ENCODE measurements around the gene KYAT1.

DNA sequence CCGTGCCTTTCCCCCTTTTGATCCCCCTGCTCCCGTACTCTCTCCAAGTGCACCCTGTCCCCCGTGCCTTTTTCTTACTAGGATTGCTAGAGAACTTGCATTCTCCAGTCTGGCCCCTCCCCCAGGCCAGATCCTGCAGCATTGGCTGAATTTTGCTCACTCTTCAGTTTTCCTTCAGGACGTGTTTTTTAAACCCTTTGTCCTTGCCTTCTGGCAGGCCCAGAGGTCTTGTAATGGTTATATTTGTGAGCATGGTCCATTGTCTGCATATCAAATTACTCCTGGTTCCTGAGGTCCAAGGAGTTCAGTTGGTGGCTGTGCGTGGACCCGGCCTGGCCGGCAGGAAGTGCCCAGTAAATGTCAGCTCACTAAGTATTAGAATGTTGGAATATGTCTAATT, 94.1 kb downstream of the KYAT1 start:
- TF ChIP-seq, protein P1, sequence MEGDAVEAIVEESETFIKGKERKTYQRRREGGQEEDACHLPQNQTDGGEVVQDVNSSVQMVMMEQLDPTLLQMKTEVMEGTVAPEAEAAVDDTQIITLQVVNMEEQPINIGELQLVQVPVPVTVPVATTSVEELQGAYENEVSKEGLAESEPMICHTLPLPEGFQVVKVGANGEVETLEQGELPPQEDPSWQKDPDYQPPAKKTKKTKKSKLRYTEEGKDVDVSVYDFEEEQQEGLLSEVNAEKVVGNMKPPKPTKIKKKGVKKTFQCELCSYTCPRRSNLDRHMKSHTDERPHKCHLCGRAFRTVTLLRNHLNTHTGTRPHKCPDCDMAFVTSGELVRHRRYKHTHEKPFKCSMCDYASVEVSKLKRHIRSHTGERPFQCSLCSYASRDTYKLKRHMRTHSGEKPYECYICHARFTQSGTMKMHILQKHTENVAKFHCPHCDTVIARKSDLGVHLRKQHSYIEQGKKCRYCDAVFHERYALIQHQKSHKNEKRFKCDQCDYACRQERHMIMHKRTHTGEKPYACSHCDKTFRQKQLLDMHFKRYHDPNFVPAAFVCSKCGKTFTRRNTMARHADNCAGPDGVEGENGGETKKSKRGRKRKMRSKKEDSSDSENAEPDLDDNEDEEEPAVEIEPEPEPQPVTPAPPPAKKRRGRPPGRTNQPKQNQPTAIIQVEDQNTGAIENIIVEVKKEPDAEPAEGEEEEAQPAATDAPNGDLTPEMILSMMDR (IDR thresholded peaks at IDR 0.05) = no peak
- TF ChIP-seq, protein P2, sequence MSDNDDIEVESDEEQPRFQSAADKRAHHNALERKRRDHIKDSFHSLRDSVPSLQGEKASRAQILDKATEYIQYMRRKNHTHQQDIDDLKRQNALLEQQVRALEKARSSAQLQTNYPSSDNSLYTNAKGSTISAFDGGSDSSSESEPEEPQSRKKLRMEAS (IDR thresholded peaks at IDR 0.05) = no peak
- no peak for TF ChIP-seq HEYL (CRISPR knock-in tag; IDR thresholded peaks at IDR 0.05)
- no peak for TF ChIP-seq RFX5 (IDR thresholded peaks at IDR 0.05)
- no peak for TF ChIP-seq EP300 (IDR thresholded peaks at IDR 0.05)
- no peak for TF ChIP-seq EHF (CRISPR knock-in tag; IDR thresholded peaks at IDR 0.05)
- TF ChIP-seq, protein P3, sequence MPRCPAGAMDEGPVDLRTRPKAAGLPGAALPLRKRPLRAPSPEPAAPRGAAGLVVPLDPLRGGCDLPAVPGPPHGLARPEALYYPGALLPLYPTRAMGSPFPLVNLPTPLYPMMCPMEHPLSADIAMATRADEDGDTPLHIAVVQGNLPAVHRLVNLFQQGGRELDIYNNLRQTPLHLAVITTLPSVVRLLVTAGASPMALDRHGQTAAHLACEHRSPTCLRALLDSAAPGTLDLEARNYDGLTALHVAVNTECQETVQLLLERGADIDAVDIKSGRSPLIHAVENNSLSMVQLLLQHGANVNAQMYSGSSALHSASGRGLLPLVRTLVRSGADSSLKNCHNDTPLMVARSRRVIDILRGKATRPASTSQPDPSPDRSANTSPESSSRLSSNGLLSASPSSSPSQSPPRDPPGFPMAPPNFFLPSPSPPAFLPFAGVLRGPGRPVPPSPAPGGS (IDR thresholded peaks at IDR 0.05) = no peak
- no peak for TF ChIP-seq RARB (CRISPR knock-in tag; IDR thresholded peaks at IDR 0.05)
- no peak for TF ChIP-seq RCOR1 (IDR thresholded peaks at IDR 0.05; ENCODE audit: low read depth, low read length)
- TF ChIP-seq, protein P4, sequence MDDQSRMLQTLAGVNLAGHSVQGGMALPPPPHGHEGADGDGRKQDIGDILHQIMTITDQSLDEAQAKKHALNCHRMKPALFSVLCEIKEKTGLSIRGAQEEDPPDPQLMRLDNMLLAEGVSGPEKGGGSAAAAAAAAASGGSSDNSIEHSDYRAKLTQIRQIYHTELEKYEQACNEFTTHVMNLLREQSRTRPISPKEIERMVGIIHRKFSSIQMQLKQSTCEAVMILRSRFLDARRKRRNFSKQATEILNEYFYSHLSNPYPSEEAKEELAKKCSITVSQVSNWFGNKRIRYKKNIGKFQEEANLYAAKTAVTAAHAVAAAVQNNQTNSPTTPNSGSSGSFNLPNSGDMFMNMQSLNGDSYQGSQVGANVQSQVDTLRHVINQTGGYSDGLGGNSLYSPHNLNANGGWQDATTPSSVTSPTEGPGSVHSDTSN (IDR thresholded peaks at IDR 0.05) = no peak
- TF ChIP-seq HDAC2 (IDR thresholded peaks at IDR 0.05) = no peak
